Neural progenitor cell (in vitro differentiated cells): ENCODE data around the gene ASRGL1.

Source experiments
- CTCF ChIP-seq: fragments of 200-600 bp; sonication (generic); IDR thresholded peaks from 2 replicates; pipeline ENCODE4 v1.5.1; 2017; ENCODE audit warnings: antibody characterized with exemption, mild to moderate bottlenecking
- EZH2phosphoT487 ChIP-seq: fragments of 200-600 bp; sonication (generic); IDR thresholded peaks from 2 replicates; pipeline ENCODE4 v1.6.1; 2017; ENCODE audit warnings: antibody characterized with exemption

- TF ChIP-seq CTCF (no peak), EZH2phosphoT487 (no peak)
These were observed 65.1 kb downstream of the ASRGL1 start for GRCh38 chr11:62402226-62402959.
